Femur (tissue), 1 donor: Measurements from ENCODE around the gene SCNN1A.
A peak's percentile ranks its signal among the peaks of the same experiment; 100 is the strongest.
"Not testable (repeated sequence)": the region's sequence is repeated elsewhere in the genome, so short reads cannot be mapped to it uniquely, and the experiment has no call there.

Experiments used
- DNase-seq: peaks from one replicate; pipeline ENCODE4 v3.0.0-alpha.2; 2017

Gene SCNN1A

DNA sequence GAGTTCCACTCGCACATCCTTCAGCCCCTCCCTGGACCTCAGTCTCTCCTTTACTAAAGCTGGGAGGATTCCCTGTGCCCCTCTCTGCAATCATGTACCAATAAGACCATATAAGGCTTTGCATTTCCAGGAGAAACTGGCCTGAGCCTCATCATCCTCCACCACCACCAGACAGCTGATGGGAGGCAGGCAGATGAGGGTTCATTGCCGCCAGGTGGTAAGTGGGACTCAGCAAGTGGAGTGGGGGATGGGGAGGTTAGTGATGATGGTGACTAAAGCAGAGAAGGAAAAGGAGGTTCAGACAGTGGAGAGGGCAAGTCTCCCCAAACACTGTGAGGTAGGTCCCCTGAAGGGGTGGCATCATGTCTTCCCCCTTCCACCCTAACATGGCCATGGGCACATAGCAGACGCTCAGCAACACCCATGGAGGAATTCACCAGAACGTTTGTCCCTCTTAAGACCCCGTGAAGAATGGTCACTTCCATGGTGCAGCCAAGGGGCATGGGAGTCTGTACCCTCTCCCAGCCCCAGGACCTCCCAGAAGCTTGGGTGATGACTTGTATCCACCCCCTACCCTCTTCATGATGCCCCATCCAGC, 29.0 kb downstream of the SCNN1A start:
- no peak for DNase-seq

- DNase-seq: peak; percentile 23
Observed at GRCh38 chr12:6345319-6346091, 29.9 kb downstream of the SCNN1A start.

DNA sequence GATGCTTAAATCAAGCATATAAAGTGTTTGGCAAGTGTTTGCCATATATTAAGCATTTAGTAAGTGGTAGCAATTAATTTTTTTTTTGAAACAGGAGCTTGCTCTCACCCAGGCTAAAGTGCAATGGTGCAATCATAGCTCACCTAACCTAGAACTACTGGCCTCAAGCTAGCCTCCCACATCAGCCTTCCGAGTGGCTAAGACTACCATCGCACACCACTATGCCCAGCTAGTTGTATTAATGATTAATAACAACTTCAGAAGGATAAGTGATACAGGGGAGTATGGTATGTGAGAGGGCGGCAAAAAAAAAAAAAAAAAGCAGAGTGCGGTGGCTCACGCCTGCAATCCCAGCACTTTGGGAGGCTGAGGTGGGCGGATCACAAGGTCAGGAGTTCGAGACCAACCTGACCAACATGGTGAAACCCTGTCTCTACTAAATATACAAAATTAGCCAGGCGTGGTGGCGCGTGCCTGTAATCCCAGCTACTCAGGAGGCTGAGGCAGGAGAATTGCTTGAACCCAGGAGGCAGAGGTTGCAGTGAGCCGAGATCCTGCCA, 31.2 kb downstream of the SCNN1A start:
- not testable (repeated sequence) for DNase-seq

GRCh38 chr12:6343518-6343917, 31.8 kb downstream of the SCNN1A start:
- DNase-seq: no peak

DNA sequence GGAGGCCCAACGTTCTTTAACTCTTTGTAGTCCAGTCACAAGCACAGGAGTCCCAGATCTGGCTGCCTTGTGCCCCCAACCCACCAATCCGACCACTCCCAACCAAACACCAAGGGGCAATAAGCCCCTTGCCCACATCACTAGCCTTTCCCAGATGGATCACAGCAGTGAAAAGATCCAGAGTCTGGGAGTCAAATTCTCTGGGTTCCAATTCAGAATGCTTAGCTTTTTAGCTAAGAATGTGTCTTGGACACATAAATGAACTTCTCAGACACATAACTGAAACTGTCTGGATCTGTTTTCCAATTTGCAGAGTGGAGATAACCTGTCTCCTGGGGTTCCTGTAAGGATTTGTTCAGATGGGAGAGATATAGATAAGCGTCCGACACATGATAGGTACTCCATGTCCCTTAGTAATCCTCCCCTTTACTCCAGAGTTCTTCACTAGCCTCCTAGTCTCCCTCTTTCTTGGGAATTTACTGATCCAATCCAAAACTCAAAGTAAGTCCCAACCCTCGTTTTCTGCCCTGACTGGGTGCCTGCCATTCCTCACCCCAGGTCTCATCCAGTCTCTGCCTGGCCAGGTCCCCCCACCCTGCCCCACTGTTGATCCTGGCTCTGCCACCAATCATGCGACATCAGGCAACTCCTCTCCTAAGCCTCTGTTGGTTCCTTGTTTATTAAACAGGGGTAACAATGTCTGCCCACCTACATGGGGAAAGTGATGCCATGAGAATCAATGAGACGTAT, 33.0 kb downstream of the SCNN1A start:
- DNase-seq: no peak

GRCh38 chr12:6341417-6342139, 33.8 kb downstream of the SCNN1A start, which contains the start of gene TNFRSF1A:
Gene TNFRSF1A (minus strand): TSS chr12:6342076. CDS start chr12:6341814, 262 bp downstream.
- peak; percentile 86 for DNase-seq

- DNase-seq: no peak
Observed at GRCh38 chr12:6340745-6341416, 34.5 kb downstream of the SCNN1A start.

GRCh38 chr12:6340032-6340638, 35.2 kb downstream of the SCNN1A start:
- DNase-seq: no peak

DNA sequence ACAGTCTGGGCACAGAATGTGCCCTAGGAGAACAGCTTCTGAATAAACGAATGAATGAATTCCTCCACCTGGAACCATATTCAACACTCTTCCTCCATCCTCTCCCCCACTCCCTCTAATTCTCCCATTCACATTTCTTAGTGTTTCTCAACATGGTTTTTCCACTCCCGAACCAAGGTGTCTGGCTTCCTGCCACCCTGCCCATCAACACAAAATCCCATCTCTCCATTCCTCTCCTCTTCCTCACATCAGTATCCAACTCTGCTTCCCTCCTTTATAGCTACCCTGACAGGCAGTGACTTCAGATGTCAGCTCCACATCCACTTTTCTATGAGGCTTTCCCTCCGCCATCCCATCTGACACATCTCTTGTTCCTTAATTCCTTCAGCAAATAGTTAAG, 36.4 kb downstream of the SCNN1A start:
- no peak for DNase-seq

DNA sequence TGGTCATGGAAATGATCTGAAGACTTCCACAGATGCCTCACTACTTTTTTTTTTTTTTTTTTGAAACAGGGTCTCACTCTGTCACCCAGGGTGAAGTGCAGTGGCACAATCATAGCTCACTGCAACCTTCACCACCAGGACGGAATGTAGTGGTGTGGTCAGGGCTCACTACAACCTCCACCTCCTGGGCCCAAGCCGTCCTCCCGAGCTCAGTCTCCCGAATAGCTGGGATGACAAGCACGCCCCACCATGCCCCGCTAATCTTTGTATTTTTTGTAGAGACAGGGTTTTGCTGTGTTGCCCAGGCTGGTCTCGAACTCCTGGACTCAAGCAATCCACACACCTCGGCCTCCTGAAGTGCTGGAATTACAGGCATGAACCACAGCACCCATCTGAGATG, 36.8 kb downstream of the SCNN1A start:
- not testable (repeated sequence) for DNase-seq

DNA sequence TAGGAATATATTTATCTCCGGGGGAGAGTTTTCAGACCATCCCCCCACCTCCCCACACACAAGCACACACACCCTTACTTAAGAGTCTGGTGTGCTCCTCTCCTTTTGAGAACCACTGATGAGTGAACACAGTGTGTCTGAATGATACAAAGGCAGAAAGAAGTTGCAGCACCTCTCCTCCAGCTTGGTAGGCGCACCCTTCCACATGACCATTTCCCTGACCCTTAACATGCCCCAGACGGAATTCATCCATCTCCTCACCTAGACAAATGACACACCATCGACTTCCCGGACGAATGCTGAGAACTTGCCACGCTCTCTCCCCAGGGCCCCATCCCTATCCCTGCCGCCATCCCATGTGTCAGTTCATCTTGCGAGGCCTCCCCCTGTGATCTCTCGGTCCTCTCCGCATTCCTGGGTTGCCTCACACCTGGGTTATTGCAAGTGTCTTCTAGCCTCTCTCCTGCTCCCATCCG, 37.4 kb downstream of the SCNN1A start:
- DNase-seq: no peak

DNA sequence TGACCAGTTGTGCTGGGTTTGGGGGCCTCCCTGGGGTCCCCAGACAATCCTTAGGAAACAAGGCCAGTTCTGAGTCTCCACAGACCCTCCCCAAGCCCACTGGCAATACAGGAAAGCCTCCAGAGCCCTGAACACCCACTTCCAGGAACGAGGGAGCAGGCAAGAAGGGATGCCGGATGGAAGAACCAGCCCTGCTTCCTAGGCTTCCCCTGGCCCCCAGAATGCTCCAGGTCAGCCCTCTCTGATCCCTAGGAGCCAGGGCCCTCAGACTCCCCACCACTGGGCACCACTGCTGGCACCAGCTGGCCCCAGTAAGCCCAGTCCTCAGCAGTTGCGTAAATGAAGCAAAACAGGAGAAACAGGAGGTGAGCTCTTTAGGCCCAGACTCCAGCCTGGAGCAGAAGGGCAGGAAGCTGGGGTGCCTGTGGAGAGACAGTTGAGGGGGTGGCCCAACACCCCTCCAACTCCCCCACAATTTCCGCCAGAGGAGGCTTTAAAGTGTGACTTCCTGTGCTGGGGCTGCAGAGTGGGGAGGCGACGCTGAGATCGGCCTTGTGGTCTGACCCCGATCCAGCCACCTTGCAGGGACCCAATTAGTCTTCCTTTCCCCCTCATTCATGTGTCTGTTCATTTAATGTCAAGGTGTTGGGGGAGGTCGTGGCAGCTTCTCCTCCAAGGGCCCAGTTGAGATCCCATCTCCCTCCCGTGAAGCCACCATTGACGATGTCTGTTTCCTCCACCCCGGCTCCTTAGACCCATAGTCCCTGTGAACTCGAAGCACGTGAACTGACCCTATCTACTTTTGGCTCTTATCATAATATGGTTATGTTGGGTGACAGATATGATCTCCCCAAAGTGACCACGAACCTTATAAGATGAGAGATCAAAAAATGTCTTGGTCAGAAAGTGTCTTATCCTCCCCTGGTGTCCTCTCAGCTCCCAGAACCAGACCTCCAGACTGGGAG, 38.2 kb downstream of the SCNN1A start:
- DNase-seq: no peak

- DNase-seq: peak; percentile 95
Observed at GRCh38 chr12:6336079-6336888, 39.1 kb downstream of the SCNN1A start.

- DNase-seq: peak; percentile 86
Observed at GRCh38 chr12:6335451-6336078, 39.8 kb downstream of the SCNN1A start.

GRCh38 chr12:6334940-6335450, 40.4 kb downstream of the SCNN1A start:
- DNase-seq: no peak

DNA sequence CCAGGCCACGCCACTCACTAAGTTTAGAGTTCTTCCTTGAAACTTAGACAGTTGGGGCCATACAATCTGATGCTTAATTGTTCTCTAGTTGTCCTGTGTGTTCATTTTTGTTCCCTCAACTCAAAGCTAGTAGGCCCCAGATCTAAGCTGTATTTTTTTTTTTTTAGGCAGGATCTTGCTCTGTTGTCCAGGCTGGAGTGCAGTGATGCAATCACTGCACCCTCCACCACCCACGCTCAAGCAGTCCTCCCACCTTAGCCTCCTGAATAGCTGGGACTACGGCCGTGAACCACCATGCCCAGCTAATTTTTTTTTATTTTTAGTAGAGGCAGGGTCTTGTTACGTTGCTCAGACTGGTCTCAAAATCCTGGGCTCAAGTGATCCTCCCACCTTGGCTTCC, 41.0 kb downstream of the SCNN1A start:
- no peak for DNase-seq

DNA sequence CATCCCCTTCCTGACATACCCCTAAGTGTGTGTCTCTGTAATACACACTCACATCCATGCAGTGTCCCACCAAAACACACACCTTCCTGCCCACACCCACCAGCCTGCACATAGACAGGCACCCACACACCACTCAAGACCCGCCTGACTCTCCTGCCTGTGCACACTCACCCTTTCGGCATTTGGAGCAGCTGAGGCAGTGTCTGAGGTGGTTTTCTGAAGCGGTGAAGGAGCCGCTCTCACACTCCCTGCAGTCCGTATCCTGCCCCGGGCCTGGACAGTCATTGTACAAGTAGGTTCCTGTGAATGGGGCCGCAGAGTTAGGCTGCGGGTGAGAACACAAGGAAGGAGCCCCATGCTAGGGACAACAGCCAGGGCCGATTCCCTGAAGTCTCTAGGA, 41.8 kb downstream of the SCNN1A start:
- DNase-seq: no peak

GRCh38 chr12:6333029-6333428, 42.3 kb downstream of the SCNN1A start:
- no peak for DNase-seq

DNA sequence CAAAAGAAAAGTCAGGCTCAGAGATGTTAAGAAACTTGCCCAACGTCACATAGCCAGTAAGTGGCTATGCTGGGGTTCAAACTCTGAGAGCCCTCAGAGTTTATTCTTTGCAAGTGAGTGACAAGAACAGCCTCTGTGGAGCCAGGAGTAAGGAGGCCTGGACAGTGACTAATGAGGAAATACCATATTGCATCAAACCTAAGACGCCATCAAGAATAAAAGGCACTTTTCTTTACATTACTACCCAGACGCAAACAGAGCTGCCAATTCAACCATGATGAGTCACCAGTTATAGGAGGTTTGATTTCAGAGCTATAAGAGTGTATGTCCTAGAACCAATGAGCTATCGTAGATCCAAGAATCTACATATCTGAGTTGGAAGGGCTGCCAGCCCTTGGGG, 42.9 kb downstream of the SCNN1A start:
- DNase-seq: no peak
